HepG2 (cell line): ENCODE results near the gene TMEM87A. TPM values are rescaled to one million over a fixed set of nuclear protein-coding genes. Genes with fewer than 3 reads are reported as not detected.
"Not testable (repeated sequence)": the region's sequence is repeated elsewhere in the genome, so short reads cannot be mapped to it uniquely, and the experiment has no call there.

Experiments used
- ATAC-seq: fragments of 200-7000 bp; cut with Tn5 transposase; 3 replicates; pipeline ENCODE4 v1.9.1; 2020; ENCODE audit warnings: mild to moderate bottlenecking, moderate library complexity
- BruUV-seq: library from RNA; stranded (reverse); fragments of 400-500 nt; replicated peaks from 2 replicates; lab custom pipeline; 2021; lab: Mats Ljungman, UMichigan
- CTCF ChIA-PET: fragments of 300-600 bp; formaldehyde crosslinking; extraction: SDS; loops from one replicate; lab custom pipeline; 2021; ENCODE audit warnings: low total read pairs, inconsistent platforms, low intra/inter-chr PET ratio; lab: Yijun Ruan, JAX
- POLR2A ChIA-PET: fragments of 350-600 bp; sonication (Branson Sonifier 250); formaldehyde crosslinking; loops from one replicate; lab custom pipeline; 2020; ENCODE audit warnings: antibody characterized with exemption, inconsistent platforms; lab: Yijun Ruan, JAX
- DNase-seq: peaks from one replicate; pipeline ENCODE4 v3.0.0-alpha.2; 2015; ENCODE audit warnings: low spot score
- FAIRE-seq: peaks from 3 replicates; lab custom pipeline; 2011; peaks lifted over from hg19 to GRCh38; lab: Jason Lieb, UNC
- H2AFZ ChIP-seq: one replicate; pipeline ENCODE4 v1.6.1; 2011; ENCODE audit warnings: low read length, inconsistent platforms
- H3K27ac ChIP-seq: fragments of 300-600 bp; 3 replicates; pipeline ENCODE4 v1.8.0; 2011; ENCODE audit warnings: mixed run types, mild to moderate bottlenecking, mixed read lengths, low read length, inconsistent platforms; ENCODE audit not compliant: insufficient read depth; ENCODE audit errors: extremely low read length
- H3K27me3 ChIP-seq, 2 experiments: fragments of 200-600 bp in 1 of 2; 2 replicates in 1 of 2; 3 replicates in 1 of 2; pipeline versions ENCODE4 v1.6.0 to v1.8.0; 2011; ENCODE audit warnings: low read length in 2 of 2, mild to moderate bottlenecking in 2 of 2, moderate library complexity in 2 of 2, inconsistent platforms in 1 of 2; ENCODE audit not compliant: insufficient read depth in 2 of 2, control insufficient read depth in 1 of 2
- H3K36me3 ChIP-seq, 2 experiments: fragments of 200-600 bp in 1 of 2; replicated peaks in 1 of 2; 2 replicates in 1 of 2; 3 replicates in 1 of 2; pipeline versions ENCODE4 v1.5.1 to v1.8.0; 2011; ENCODE audit warnings: low read length in 2 of 2, inconsistent platforms in 1 of 2; ENCODE audit not compliant: insufficient read depth in 2 of 2, control insufficient read depth in 1 of 2
- H3K4me1 ChIP-seq: 2 replicates; pipeline ENCODE4 v1.5.1; 2012; ENCODE audit warnings: low read length, inconsistent platforms; ENCODE audit not compliant: insufficient read depth
- H3K4me2 ChIP-seq: 2 replicates; pipeline ENCODE4 v1.6.0; 2011; ENCODE audit warnings: low read depth, low read length, inconsistent platforms
- H3K4me3 ChIP-seq, 3 experiments: fragments of 200-600 bp in 1 of 3; sonication (generic), shearing (Covaris generic) in 1 of 3; replicated peaks in 1 of 3; 2 replicates each; pipeline ENCODE4 v1.5.1; 2011 to 2016; ENCODE audit warnings: low read length in 3 of 3, inconsistent platforms in 2 of 3, low read depth in 2 of 3, mild to moderate bottlenecking in 2 of 3, control low read depth in 1 of 3, mixed read lengths in 1 of 3; ENCODE audit not compliant: insufficient read depth in 1 of 3
- H3K79me2 ChIP-seq: one replicate; pipeline ENCODE4 v1.6.1; 2011; ENCODE audit warnings: low read length, inconsistent platforms; ENCODE audit not compliant: insufficient read depth
- H3K9ac ChIP-seq: 2 replicates; pipeline ENCODE4 v1.6.0; 2011; ENCODE audit warnings: mild to moderate bottlenecking, low read depth, low read length, inconsistent platforms; ENCODE audit not compliant: insufficient read depth
- H3K9me3 ChIP-seq: 2 replicates; pipeline ENCODE4 v1.5.1; 2012; ENCODE audit warnings: mild to moderate bottlenecking, low read length
- H4K20me1 ChIP-seq: 2 replicates; pipeline ENCODE4 v1.6.0; 2011; ENCODE audit warnings: inconsistent platforms, mild to moderate bottlenecking, low read length, moderate library complexity; ENCODE audit not compliant: insufficient read depth
- AGO1 ChIP-seq: fragments of 200-400 bp; formaldehyde crosslinking; IDR thresholded peaks from 2 replicates; pipeline ENCODE4 v1.6.1; 2017; ENCODE audit warnings: mild to moderate bottlenecking, low read depth, low read length, moderate library complexity; ENCODE audit not compliant: poor library complexity, severe bottlenecking
- CSRNP2 ChIP-seq: sonication (generic); formaldehyde crosslinking; conservative IDR thresholded peaks from 2 replicates; pipeline ENCODE4 v1.8.0; 2022; ENCODE audit warnings: low read depth, missing genetic modification reagents
- XRCC5 ChIP-seq: fragments of 200-400 bp; formaldehyde crosslinking; optimal IDR thresholded peaks from 2 replicates; pipeline ENCODE3; 2017; ENCODE audit warnings: mild to moderate bottlenecking, low read length
- ZNF607 ChIP-seq: sonication (generic); formaldehyde crosslinking; IDR thresholded peaks from 2 replicates; pipeline ENCODE4 v1.5.1; 2020; ENCODE audit warnings: missing genetic modification reagents, mild to moderate bottlenecking, borderline replicate concordance
- WGBS: methylation state at CpG from one replicate; pipeline ENCODE4 v1.1.6; 2017; ENCODE audit warnings: low lambda C conversion rate; 5-methylcytosine and 5-hydroxymethylcytosine counted together
- in situ Hi-C: cut with HindIII; loops from 2 replicates; pipeline ENCODE4 v1.10.0; 2017; ENCODE audit warnings: low pct_unique_long_range_greater_than_20kb; ENCODE audit not compliant: extremely low pct_ligation_motif_present
- intact Hi-C: fragments of 100-400 bp; cut with micrococcal nuclease; formaldehyde crosslinking; loops from one replicate; pipeline ENCODE4 v1.10.0; 2022; ENCODE audit not compliant: unreplicated experiment
- polyA plus RNA-seq, 8 experiments: library from polyadenylated mRNA; depleted of rRNA in 3 of 8; stranded (reverse) in 7 of 8; unstranded in 1 of 8; fragments of >200 nt; fragmentation: Illumina TruSeq in 4 of 8; extraction: Trizol in 4 of 8; gene quantifications; 2 replicates each; pipeline versions ENCODE4 v1.2.1 to v1.2.3, GENCODE V29; 2011 to 2016; ENCODE audit warnings: low read depth in 4 of 8, missing spikeins in 1 of 8, mixed read lengths in 1 of 8; ENCODE audit not compliant: insufficient read depth in 1 of 8
- total RNA-seq, 5 experiments: library from RNA; depleted of rRNA; stranded (reverse); fragments of >200 nt; fragmentation: Illumina TruSeq; extraction: Trizol; gene quantifications; 2 replicates each; pipeline ENCODE4 v1.2.3, GENCODE V29; 2016; ENCODE audit warnings: low read depth in 1 of 5
- TF ChIP-seq, protein P1 (sequence below): sonication (generic); formaldehyde crosslinking; IDR thresholded peaks from 2 replicates; pipeline ENCODE4 v1.5.0; 2020; ENCODE audit warnings: missing genetic modification reagents
- TF ChIP-seq, protein P2 (sequence below): sonication (generic); formaldehyde crosslinking; IDR thresholded peaks from 2 replicates; pipeline ENCODE4 v1.9.0; 2021; ENCODE audit warnings: mild to moderate bottlenecking, missing genetic modification reagents

TMEM87A gene
- total and polyA plus RNA-seq, 2 of the 13 experiments (the other 11 are each of a cell fraction or from before 2014, with no cell fraction given), result 20.2 to 42.8 TPM

DNA sequence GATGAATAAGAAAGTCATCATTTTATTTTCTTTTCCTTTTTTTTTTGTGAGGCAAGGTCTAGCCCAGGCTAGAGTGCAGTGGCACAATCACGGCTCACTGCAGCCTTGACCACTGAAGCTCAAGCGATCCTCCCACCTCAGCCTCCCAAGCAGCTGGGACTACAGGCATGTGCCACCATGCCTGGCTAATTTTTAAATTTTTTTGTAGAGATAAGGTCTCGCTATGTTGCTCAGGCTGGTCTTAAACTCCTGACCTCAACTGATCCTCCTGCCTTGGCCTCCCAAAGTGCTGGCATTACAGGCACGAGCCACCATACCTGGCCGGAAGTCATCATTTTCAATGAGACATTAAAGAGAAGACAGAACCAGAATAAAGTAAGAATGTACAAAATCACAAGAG is 44.3 kb downstream of the TMEM87A start:
- POLR2A ChIA-PET, result interaction anchor here (1.3 kb wide), 1 partner anchor 44 kb away, joined by 5 read pairs; the partner anchor contains the start of genes GANC and TMEM87A
- H3K9me3 ChIP-seq, H3K4me2 ChIP-seq, H3K9ac ChIP-seq, H4K20me1 ChIP-seq, H3K27ac ChIP-seq, H3K4me3 ChIP-seq, H2AFZ ChIP-seq, DNase-seq, BruUV-seq, CTCF ChIA-PET, FAIRE-seq, H3K79me2 ChIP-seq, in situ Hi-C loops, H3K27me3 ChIP-seq, ATAC-seq: not testable (repeated sequence)
- 95% methylated on average over 5 of the region's 5 CpGs for WGBS
- Histone ChIP-seq H3K36me3 (peaks cover 13 to 59% of the 10 kb centered on the region in 2 experiments), H3K4me1 (peaks cover 28% of the 10 kb centered on the region)
- intact Hi-C loops, result loop anchor here (10.0 kb wide), 1 partner anchor 246 kb away; no protein-coding TSS in a partner anchor

DNA sequence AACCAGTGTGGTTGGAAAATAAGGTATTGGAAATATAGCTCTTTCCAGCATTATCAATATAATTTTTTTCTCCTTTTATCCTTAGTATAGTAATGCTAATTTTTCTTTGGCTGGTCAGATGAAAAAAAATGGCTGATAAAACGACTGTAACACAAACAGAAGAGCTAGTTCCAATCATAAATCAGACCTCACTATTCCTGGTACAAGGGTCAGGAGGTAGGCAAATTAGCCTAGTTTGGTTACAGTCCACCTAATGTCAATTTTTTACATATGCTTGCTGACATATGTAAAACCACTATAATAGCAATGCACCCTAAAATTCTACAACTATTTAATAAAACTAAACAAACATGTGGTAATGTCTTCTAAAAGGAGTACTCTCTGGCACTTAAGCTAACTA is 45.2 kb downstream of the TMEM87A start:
- POLR2A ChIA-PET, result interaction anchor here (1.3 kb wide), 1 partner anchor 45 kb away, joined by 5 read pairs; the partner anchor contains the start of genes GANC and TMEM87A
- Histone ChIP-seq H3K27ac (no peak overlapping the region), H4K20me1 (no peaks in the 10 kb centered on the region), H3K9me3 (no peaks in the 10 kb centered on the region), H3K9ac (no peak overlapping the region), H2AFZ (no peak overlapping the region), H3K79me2 (no peaks in the 10 kb centered on the region), H3K4me3 (no peak overlapping the region), H3K36me3 (peaks cover 10 to 63% of the 10 kb centered on the region in 2 experiments), H3K4me1 (peaks cover 28% of the 10 kb centered on the region), H3K27me3 (no peaks in the 10 kb centered on the region), H3K4me2 (no peak overlapping the region)
- no peak for FAIRE-seq
- DNase-seq, result no peak
- no peak; the same call in 2 of the 3 replicates for ATAC-seq
- WGBS, result 53% methylated on average over 1 of the region's 1 CpG
- no TSS peak for BruUV-seq
- CTCF ChIA-PET, result no interaction called here
- intact Hi-C loops, result loop anchor here (10.0 kb wide), 1 partner anchor 247 kb away; no protein-coding TSS in a partner anchor
- in situ Hi-C loops, result no loop called here
- no peak for TF ChIP-seq XRCC5
- TF ChIP-seq AGO1, result no peak
- TF ChIP-seq, protein P1, sequence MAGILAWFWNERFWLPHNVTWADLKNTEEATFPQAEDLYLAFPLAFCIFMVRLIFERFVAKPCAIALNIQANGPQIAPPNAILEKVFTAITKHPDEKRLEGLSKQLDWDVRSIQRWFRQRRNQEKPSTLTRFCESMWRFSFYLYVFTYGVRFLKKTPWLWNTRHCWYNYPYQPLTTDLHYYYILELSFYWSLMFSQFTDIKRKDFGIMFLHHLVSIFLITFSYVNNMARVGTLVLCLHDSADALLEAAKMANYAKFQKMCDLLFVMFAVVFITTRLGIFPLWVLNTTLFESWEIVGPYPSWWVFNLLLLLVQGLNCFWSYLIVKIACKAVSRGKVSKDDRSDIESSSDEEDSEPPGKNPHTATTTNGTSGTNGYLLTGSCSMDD (CRISPR knock-in tag), result no peak
- TF ChIP-seq CSRNP2 (CRISPR knock-in tag), result no peak
- no peak for TF ChIP-seq ZNF607 (CRISPR knock-in tag)
- TF ChIP-seq, protein P2, sequence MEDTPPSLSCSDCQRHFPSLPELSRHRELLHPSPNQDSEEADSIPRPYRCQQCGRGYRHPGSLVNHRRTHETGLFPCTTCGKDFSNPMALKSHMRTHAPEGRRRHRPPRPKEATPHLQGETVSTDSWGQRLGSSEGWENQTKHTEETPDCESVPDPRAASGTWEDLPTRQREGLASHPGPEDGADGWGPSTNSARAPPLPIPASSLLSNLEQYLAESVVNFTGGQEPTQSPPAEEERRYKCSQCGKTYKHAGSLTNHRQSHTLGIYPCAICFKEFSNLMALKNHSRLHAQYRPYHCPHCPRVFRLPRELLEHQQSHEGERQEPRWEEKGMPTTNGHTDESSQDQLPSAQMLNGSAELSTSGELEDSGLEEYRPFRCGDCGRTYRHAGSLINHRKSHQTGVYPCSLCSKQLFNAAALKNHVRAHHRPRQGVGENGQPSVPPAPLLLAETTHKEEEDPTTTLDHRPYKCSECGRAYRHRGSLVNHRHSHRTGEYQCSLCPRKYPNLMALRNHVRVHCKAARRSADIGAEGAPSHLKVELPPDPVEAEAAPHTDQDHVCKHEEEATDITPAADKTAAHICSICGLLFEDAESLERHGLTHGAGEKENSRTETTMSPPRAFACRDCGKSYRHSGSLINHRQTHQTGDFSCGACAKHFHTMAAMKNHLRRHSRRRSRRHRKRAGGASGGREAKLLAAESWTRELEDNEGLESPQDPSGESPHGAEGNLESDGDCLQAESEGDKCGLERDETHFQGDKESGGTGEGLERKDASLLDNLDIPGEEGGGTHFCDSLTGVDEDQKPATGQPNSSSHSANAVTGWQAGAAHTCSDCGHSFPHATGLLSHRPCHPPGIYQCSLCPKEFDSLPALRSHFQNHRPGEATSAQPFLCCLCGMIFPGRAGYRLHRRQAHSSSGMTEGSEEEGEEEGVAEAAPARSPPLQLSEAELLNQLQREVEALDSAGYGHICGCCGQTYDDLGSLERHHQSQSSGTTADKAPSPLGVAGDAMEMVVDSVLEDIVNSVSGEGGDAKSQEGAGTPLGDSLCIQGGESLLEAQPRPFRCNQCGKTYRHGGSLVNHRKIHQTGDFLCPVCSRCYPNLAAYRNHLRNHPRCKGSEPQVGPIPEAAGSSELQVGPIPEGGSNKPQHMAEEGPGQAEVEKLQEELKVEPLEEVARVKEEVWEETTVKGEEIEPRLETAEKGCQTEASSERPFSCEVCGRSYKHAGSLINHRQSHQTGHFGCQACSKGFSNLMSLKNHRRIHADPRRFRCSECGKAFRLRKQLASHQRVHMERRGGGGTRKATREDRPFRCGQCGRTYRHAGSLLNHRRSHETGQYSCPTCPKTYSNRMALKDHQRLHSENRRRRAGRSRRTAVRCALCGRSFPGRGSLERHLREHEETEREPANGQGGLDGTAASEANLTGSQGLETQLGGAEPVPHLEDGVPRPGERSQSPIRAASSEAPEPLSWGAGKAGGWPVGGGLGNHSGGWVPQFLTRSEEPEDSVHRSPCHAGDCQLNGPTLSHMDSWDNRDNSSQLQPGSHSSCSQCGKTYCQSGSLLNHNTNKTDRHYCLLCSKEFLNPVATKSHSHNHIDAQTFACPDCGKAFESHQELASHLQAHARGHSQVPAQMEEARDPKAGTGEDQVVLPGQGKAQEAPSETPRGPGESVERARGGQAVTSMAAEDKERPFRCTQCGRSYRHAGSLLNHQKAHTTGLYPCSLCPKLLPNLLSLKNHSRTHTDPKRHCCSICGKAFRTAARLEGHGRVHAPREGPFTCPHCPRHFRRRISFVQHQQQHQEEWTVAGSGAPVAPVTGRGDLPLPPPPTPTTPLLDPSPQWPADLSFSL, result no peak
